GM12878 (cell line): Measurements from ENCODE around the gene KLHDC10. TPM values are rescaled to one million over a fixed set of nuclear protein-coding genes. Genes with fewer than 3 reads are reported as not detected.

Experiments used
- E2F4 ChIP-seq: IDR thresholded peaks from 2 replicates; pipeline ENCODE4 v1.6.1; 2012; ENCODE audit warnings: low read depth, low read length, improper control_type of control experiment
- NKRF ChIP-seq: fragments of 450-650 bp; conservative IDR thresholded peaks from 2 replicates; pipeline ENCODE4 v1.6.1; 2017; ENCODE audit warnings: mild to moderate bottlenecking, moderate library complexity
- PRDM15 ChIP-seq: fragments of 450-650 bp; formaldehyde crosslinking; IDR thresholded peaks from 2 replicates; pipeline ENCODE4 v1.4.0; 2020; ENCODE audit warnings: mild to moderate bottlenecking, moderate library complexity
- RB1 ChIP-seq: fragments of 450-650 bp; formaldehyde crosslinking; IDR thresholded peaks from 2 replicates; pipeline ENCODE4 v1.6.1; 2017; ENCODE audit warnings: mild to moderate bottlenecking, borderline replicate concordance
- polyA plus RNA-seq, 11 experiments: library from polyadenylated mRNA; depleted of rRNA in 4 of 11; unstranded in 6 of 11; stranded (reverse) in 5 of 11; fragments of >200 nt; fragmentation: Nextera tagmentation in 4 of 11; fragmentation: Illumina TruSeq in 1 of 11; extraction: Ambion mirVana in 4 of 11; extraction: Trizol in 1 of 11; gene quantifications; 1 replicate in 1 of 11; 2 replicates in 10 of 11; pipeline versions ENCODE4 v1.2.1 to v1.2.3, GENCODE V29; 2011 to 2016; ENCODE audit warnings: inconsistent platforms in 2 of 11, missing spikeins in 2 of 11, low read depth in 1 of 11
- total RNA-seq, 4 experiments: library from RNA; depleted of rRNA in 3 of 4; stranded (reverse); fragments of >200 nt in 3 of 4; fragmentation: Illumina TruSeq in 1 of 4; extraction: Trizol in 1 of 4; gene quantifications; 2 replicates each; pipeline versions ENCODE4 v1.2.1 to v1.2.3, GENCODE V29; 2013 to 2021

The KLHDC10 gene
- total and polyA plus RNA-seq, 10 of the 15 experiments (the other 5 are each of a cell fraction or from before 2014, with no cell fraction given) = 2.9 to 20.6 (median 9.4) TPM

GRCh38 chr7:130070861-130071622, 708 bp downstream of the KLHDC10 start (continued):
- TF ChIP-seq PRDM15 (peak; percentile 18; the same call in 1 of the 2 replicates), NKRF (no peak), E2F4 (no peak), RB1 (no peak)
